ENCODE measurements around the gene LZTR1. TPM values are rescaled to one million over a fixed set of nuclear protein-coding genes. Genes with fewer than 3 reads are reported as not detected.

The LZTR1 gene
- total and polyA plus RNA-seq, 7 donors: 10.2 to 50.4 (median 31.4) TPM

GRCh38 chr22:20972933-20973577 is 9.0 kb upstream of the LZTR1 start:
- no peak for DNase-seq
- no peak overlapping the region for H3K4me3 ChIP-seq
- H3K27ac ChIP-seq: no peak overlapping the region
- TF ChIP-seq EP300 (IDR thresholded peaks at IDR 0.05) (no peak), POLR2A (IDR thresholded peaks at IDR 0.05) (no peak), POLR2AphosphoS5 (IDR thresholded peaks at IDR 0.05) (no peak), CTCF (IDR thresholded peaks at IDR 0.05) (no peak)
- intact Hi-C loops (cut with DNase I): no loop called here
- H3K9me3 ChIP-seq: no peaks in the 10 kb centered on the region
- no peaks in the 10 kb centered on the region for H3K27me3 ChIP-seq
- 76 to 80% methylated on average over 21 of the region's 21 CpGs for WGBS, 2 donors
- no peaks in the 10 kb centered on the region for H3K36me3 ChIP-seq
- peaks cover 0 to 8% (median 0%) of the 10 kb centered on the region in 4 donors for H3K4me1 ChIP-seq

GRCh38 chr22:20973634-20974286 is 8.3 kb upstream of the LZTR1 start:
- Histone ChIP-seq H3K27me3 (no peaks in the 10 kb centered on the region), H3K4me1 (peaks cover 0 to 2% (median 0%) of the 10 kb centered on the region in 4 donors), H3K9me3 (no peaks in the 10 kb centered on the region), H3K4me3 (no peak overlapping the region), H3K36me3 (no peaks in the 10 kb centered on the region), H3K27ac (no peak overlapping the region)
- 82 to 84% methylated on average over 21 of the region's 21 CpGs for WGBS, 2 donors
- TF ChIP-seq CTCF (IDR thresholded peaks at IDR 0.05) (no peak), EP300 (IDR thresholded peaks at IDR 0.05) (no peak), POLR2A (IDR thresholded peaks at IDR 0.05) (no peak), POLR2AphosphoS5 (IDR thresholded peaks at IDR 0.05) (no peak)
- intact Hi-C loops (cut with DNase I): no loop called here
- DNase-seq: no peak

- no peak overlapping the region for H3K4me3 ChIP-seq
- no peaks in the 10 kb centered on the region for H3K27me3 ChIP-seq
- no peaks in the 10 kb centered on the region for H3K9me3 ChIP-seq
- no peaks in the 10 kb centered on the region for H3K36me3 ChIP-seq
- no peak for DNase-seq
- no peak for TF ChIP-seq POLR2A (IDR thresholded peaks at IDR 0.05)
- no peak for TF ChIP-seq CTCF (IDR thresholded peaks at IDR 0.05)
- TF ChIP-seq POLR2AphosphoS5 (IDR thresholded peaks at IDR 0.05): no peak
- TF ChIP-seq EP300 (IDR thresholded peaks at IDR 0.05): no peak
- intact Hi-C loops (cut with DNase I): no loop called here
- no peak overlapping the region for H3K27ac ChIP-seq
- H3K4me1 ChIP-seq: peaks cover 0 to 5% (median 4%) of the 10 kb centered on the region in 4 donors
- 88% methylated on average over 16 of the region's 16 CpGs for WGBS, 2 donors
These were observed 7.7 kb upstream of the LZTR1 start for GRCh38 chr22:20974336-20974955.

GRCh38 chr22:20975541-20976290 is 6.4 kb upstream of the LZTR1 start:
- TF ChIP-seq POLR2AphosphoS5 (IDR thresholded peaks at IDR 0.05) (no peak), POLR2A (IDR thresholded peaks at IDR 0.05) (no peak), CTCF (IDR thresholded peaks at IDR 0.05) (no peak), EP300 (IDR thresholded peaks at IDR 0.05) (no peak)
- H3K4me3 ChIP-seq: no peak overlapping the region
- H3K27me3 ChIP-seq: no peaks in the 10 kb centered on the region
- H3K9me3 ChIP-seq: no peaks in the 10 kb centered on the region
- peaks cover 0 to 18% (median 16%) of the 10 kb centered on the region in 4 donors for H3K4me1 ChIP-seq
- no peak for DNase-seq
- no peak overlapping the region for H3K27ac ChIP-seq
- H3K36me3 ChIP-seq: no peaks in the 10 kb centered on the region
- intact Hi-C loops (cut with DNase I): loop anchor here (5.0 kb wide), 1 partner anchor 53 kb away; no protein-coding TSS in a partner anchor
- 88 to 89% methylated on average over 14 of the region's 14 CpGs for WGBS, 2 donors

All from sigmoid colon (tissue), 7 donors.